ENCODE results near the gene AMFR.

Gene AMFR

DNA sequence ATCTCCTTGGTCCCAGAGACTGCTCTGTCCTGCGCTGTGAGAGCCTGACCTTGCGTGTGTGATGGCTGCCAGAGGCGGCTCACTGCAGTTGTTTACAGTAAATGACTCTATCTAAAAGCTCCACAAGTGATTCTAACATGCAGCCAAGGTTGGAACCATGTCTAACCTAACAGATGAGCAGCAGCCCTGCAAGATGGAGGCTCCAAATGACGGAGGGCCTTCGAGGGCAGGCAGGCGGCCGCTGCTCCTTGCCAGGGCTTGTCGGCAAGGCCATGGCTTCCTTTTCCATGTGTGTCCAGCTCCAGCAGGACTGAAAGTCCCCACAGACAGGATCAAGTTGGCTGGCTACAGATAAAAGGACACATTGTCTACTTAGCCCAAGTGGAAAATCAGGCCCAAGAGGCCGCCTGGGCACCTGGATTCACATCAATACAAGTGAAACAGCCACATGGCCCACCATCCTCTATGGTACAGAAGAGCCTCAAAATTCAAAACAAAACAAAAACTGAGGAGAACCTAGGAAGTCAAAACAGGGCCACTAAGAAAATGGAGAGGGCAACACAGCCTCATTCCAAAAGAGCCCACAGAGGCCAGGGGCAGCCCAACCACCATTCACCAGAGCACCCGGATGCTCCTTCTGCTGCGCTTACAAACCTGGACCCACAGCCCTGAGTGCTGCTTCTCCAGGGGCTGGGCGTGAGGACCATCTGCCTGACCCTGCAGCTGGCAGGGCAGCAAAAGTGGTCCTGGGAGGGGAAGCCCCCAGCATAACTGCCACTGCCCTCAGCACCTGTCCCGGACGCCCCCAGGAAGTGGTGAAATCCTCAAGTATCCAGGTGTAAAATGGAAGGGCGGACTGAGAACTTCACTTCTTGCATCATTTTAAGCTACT, 65.0 kb downstream of the AMFR start:
- DNase-seq, result no peak

DNA sequence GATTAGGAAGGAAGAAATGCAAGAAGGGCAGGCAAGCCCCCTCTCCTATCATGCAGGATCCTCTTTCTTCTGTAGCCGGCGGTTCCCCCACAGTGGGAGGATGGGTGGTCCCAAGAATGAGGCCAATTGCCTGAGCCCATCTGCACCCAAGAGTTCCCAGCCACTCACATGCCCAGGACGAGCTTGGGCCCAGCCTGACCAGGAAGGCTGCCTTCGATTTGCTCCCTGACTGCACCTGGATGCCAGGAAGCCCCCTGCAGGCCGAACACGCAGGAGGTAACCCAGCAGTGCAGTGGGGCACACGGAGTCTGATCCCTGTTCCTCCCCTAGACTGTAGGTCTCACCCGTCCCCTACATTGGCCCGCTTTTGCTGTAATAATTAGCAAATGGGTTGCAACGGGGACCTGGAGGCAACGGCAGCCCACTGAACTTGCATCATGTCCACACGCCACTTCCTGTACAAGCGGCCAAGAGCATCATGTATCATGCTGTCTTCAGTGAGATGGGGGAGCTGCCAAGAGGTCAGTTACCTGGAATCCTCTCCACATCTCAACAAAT, 67.5 kb downstream of the AMFR start:
- no peak for DNase-seq

DNA sequence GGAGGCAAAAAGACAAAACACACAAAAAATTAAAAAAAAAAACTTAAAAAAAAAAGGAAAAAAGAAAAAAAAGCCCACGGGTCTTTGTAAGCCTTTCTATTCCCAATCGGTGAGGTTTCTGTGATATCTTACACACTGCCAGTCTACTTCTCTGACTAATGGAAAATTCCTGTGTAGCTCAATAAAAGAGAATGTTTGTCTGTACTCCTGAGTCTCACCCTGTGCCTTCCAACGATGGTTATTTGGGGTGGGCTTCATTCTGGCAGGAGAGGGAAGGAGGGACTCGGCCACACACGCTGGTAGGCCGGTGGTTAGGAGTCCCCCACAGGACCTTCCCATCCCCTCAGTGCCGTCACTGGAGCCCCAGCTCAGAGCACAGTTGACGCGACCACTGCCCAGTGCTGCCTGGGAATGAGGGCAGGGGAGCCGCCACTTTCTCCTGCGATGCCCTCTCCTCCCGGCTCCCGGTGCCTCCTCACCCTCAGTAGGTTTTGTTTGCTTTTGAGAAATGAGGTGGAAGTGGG, 68.0 kb downstream of the AMFR start:
- no peak for DNase-seq

DNA sequence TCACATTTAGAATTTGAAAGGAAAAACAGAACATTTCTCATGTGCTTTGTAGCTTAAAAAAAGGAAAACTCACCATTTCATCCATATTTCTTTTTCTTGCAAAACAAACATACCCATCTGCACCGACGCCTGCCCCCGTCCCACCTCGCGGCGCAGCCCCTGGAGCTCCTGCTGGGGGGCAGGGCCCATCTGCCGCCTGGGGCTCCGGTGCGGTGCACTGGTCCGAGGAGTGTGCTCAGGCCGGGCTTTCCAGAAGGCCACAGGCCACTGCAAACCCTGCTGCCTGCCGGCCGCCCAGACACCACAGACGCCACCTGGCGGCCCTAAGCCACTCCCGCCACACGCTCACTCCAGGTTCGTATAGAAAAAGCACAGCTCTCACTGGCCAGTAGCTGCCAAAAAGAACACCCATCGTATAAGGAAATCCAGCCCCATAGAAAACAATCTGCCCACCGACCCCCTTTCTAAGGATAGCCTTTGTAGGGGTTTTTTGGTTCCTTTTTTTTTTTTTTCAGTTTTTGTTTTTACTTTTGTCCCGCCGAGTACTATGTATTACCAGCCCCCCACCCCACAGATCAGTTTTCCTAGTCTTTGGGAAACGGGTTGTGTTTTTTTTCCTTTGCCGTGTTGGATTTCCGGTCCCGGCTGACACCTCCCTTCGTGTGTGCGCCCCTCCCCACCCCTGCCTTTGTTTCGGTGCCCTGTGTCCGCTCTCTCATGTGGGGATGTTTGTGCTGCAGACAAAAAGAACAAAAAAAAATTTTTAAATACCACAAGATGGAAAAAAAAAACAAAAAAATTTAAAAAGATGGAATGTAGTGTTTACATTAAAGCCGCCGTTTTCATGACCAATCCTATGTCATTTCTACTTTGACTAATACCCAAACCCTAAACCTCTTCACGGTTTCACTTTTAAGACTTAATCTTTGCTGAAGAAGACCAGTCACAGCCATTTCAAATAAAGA, 68.8 kb downstream of the AMFR start:
- DNase-seq, result peak; percentile 51

DNA sequence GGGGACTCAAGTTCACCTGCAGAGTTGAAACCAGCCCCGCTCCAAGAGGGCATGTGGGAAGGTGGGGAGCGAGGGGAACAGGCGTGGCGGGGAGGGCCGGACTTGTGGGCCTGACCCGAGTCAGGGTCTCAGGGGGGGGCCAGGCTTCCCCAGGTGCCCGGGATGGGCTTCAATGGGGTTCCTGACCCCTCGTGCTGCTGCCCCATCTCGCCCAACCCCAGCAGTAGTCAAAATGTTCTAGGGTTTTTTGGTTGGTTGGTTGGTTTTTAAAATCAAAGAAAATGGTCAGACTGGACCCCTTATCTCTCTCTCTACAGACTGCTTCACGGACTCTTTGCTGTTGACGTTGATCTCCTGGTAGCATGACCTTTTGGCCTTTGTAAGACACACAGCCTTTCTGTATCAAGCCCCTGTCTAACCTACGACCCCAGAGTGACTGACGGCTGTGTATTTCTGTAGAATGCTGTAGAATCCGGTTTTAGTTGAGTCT, 69.5 kb downstream of the AMFR start:
- DNase-seq, result no peak

DNA sequence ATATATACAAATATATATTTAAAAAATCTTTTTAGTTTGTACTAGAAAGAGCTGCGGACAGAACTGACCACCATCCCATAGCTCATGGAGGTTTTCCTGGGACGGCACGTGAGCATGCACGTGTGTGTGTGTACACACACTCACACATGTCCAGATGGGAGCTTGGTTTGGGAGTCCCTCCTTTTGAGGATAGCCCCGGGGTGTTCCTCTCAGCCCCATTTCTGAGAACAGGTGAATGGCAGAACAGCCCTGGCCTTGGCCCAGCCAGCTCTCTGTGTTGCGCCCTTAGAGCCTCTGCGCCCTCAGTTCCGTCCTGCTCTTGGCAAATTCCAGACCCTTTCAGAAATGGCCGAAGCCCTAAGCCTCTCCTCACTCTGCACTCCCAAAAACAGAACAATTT, 70.1 kb downstream of the AMFR start:
- DNase-seq, result no peak

DNA sequence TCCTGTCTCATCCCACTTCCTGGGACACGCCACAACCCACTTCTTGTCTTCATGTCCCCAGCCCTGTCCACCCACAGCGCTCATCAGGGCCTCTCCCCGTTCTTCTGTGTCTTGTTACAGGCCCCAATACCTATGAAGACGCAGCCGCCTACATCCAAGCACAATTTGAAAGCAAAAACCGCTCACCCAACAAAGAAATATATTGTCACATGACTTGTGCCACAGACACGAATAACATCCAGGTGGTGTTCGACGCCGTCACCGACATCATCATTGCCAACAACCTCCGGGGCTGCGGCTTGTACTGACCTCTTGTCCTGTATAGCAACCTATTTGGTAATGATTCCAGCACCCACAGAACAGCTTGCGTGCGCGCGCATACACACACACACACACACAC, 70.6 kb downstream of the AMFR start:
- no peak for DNase-seq

DNA sequence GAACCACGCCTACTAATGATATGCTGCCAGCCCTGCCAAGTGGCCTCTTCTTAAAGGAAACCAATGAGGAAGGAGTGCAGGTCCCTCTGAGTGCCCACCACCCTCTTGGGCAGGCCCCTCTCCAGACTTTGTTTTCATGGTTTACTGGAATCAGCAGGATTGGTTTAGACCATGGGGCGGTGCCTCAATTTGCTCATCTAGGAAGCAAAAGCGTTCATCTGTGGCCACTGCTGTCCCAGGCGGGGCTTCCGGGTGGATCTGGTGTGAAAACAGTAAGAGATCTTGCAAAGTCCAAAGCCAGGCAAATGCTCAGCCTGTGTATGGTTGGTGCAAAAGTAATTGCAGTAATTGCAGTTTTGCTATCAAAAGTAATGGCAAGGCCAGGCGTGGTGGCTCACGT, 71.3 kb downstream of the AMFR start:
- no peak for DNase-seq

DNA sequence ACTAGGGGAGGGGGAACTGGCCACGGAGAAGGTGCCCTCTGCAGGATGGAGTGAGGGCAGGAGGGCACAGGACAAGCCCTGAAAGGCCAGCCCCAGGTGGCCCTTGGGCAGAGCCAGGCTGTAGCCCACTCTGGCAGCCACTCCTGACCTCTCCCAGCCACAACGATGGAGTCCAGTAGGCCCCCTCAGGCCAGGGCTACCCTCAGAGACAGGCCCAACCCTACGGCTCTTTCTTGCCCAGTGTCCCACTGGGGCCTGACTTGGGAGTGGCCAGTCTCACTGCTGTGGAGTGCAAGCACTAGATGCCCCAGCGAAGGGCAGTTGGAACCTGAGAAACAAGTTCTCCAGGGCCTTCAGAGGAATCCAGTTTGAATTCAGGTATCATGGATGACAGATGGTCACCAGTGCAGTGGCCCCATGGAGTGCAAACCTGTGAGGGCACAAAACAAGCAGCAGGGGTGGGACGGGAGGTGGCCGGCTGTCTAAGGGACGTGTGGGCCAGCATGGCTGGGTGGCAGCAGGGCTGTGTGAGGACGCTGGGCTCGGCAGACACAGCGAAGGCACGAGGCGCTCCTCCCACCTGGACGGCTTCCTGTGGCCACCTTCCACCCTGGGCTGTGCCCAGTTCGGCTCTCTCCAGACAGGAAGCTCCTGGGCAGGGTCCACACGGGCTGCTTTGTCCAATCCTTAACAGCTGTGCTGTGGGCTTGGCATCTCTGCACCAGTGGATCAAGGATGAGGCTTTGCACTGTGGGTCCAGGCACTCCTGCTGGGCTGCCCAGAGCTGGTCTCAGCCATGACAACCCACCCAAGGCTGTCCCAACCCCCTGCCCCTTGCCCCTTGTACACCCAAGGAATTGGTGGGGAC, 72.1 kb downstream of the AMFR start:
- no peak for DNase-seq

DNA sequence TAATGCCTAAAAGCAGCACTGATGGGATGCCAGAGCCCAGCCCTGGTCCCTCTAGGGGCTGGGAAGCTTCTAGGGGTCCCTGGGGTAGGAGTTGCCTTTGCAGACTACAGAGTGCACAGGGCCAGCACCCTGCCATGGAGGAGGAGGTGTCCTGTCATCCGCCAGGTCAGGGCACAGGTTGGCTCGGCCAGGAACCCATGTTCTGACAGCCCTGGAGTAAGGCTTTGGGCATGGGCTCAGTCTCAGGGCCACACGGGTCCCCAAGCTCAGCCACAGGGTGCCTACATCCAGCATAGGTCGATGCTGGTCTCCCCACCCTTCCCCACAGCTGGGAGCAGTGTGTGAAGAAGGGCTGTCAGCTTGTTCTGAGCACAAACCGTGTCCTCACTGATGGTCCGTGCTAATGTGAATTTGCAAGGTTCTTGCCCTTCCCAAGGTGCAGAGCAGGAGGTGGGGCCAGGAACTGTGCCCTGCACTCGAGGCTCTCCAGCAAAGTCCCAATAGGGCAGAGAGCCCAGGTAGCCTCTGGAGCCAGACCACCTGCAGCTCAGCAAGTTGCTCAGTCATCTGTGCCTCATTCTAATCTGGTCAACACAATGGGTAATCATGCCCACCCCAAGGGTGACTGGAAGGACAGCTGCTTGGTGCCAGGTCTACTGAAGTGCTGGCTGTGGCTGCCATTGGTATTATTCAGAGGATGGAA, 72.8 kb downstream of the AMFR start:
- DNase-seq, result no peak

DNA sequence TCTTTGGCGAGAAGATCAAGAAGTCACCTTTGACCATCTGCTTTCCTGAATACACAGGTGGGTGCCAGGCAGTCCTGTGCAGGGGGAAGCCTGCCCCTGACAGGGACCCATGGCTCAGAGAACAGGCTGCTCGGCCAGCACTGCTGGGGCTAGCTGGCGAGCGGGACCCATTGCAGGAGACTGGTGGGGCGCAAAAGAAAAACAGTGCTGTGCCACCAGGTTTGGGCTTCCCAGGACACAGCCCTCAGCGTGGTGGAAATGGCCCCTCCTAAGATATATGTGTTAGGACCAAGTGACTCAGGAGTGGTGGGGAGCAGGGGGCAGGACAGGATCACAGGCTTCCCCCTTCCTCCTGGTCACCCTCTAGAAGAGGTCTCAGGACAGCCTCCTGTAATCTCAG, 73.9 kb downstream of the AMFR start:
- DNase-seq, result no peak

DNA sequence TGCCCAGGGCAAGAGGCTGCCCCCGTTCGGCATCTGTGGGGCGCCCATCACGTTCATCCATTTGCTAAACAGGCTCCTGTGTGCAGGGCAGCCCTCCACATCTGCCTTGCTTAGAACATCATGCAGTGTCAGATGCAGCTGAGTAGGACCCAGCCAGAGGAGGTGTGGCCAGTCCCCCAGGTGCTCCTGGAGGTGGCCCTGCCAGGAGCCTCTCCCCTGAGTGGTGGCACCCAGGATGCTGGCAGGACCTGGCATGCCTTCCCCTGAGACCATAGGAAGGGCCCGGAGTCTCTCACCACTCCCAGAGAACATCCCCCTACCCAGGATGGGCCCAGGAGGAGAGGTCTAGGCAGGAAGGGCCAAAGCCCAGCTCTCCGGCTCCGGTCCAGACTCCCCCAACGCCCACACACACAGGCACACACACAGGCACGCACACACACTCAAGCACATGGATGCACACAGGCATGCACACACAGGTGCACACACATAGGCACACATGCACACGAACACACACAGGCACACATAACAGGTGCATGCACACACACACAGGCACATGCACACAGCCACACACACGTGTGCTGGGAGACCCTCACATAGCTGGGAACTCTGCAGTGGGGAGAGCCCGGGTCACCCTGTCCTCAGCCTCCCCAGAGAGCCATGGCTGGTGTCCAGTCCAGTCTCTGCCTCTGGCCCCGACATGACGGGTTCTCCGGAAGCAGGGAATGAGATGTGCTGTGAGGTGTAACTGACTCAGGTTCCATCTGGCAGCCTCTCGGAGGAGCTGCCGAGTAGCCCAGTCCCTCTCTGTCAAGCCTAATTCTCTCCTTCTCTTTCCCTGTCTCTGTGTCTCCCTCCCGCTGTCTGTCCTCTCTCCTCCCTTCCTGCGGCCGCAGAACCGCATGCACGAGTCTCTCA, 74.6 kb downstream of the AMFR start:
- no peak for DNase-seq

DNA sequence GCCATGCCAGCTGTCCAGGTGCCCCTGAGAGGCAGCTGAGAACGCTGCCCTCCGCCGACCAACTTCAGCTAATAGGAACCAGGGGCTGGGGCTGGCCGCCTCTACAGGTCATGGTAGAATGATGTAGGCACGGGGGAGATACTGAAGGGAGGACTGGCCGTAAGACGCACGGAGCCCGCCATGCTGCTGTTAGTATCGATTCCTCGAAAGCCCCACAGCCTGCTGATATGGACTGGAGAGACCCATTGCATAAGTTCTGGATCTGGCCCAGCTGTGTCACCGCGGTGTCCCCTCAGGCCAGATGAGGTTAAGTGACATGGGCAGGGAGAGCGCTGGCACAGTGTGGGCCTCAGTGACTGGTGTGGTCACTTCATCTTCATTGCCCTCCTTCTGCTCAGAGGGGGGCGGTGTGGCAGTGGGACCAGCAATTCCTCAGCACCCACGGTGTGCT, 75.6 kb downstream of the AMFR start:
- DNase-seq, result no peak

DNA sequence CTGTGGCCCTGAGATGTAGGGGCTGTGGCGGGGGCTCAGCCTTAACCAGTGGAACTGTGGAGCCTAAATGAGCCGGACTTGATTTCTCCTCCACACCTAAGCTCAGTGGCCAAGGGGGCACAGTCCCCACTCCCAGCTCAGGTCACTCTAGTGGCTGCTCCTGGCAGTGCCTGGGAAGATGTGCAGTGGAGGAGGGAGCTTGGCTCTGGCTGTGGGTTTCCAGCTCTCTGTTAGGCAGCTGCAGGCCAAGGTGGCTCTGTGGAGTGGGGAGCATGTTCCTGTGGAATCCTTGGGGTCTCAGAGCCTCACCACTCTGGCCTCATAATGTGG, 76.3 kb downstream of the AMFR start:
- no peak for DNase-seq

DNA sequence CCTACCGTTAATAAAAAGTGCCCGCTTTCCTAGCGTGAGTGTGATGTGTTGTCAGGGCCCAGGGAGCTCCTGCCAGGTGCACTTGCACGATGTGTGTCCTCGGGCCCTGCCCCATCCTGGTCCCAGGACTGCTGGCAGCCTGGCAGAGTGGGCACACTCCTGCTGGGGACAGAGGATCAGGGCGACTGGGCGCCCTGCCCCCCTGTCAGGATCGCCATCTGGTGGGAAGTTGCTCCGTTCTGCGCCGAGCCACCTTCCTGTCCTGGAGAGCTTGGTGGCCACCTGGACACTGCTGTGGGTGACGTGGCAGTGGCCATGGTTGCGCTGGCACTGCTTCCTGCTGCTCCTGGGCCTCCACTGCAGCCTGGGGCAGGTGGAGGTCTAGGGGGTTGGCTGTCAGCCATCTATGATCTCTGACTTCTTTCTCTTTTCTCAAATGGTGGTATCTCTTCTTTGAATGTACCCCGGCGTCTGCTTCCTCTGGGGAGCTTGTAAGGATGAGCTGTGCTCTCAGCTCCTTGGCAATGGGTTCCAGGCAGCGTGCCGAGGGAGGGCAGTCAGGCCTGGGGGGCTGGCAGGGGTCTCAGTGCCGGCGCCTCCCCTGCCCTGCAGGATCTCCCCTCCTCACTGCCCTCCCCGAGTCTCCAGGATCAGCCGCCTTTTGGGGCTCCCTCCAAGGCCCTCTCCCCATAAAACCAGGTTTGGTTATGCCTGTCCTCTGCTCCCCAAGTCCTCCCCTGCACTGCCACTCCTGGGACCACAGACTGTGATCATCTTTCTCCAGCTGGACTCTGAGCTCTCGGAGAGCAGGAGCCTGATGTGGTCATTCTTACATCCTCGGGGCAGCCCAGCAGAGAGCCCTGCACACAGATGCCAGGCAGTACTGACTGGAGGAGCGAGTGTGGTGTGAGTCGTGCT, 76.9 kb downstream of the AMFR start:
- no peak for DNase-seq

DNA sequence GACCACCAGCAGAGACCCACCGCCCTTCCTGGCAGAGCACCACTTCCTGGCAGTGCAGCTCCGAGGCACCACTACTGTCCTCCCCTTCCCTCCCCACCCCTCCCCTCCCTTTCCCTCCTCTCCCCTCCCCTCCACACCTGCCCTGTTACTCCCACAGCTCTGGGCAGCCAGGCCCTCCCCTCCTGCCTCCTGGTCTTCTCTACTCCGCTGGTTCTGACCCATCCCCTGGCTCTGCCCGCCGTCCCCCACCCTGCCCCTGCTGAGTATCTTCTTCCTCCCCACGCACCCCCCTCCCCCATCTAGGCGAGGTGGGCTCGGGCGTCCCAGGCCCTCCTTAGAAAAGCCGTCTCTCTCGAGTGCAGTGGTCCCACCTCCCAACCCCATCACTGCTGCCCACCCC, 77.7 kb downstream of the AMFR start:
- no peak for DNase-seq

DNA sequence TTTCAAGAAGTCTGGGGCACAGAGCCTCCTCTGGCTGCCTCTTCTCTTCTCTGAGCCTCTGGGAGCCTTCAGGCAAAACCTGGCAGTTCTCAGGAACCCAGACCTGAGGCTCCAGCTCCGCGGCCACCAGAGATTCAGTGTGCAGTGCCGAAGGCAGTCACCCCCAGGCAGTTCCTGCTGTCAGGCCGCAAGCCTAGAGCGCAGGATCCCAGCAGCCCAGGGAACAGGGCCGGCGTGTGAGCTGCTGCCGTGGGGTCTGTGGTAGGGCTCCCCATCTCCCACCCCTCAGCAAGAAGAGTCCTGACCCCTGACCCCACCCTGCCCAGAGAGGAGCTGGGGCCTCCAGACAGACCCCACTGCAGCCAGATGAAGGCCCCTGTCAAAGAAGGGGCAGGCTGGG, 78.2 kb downstream of the AMFR start:
- no peak for DNase-seq

DNA sequence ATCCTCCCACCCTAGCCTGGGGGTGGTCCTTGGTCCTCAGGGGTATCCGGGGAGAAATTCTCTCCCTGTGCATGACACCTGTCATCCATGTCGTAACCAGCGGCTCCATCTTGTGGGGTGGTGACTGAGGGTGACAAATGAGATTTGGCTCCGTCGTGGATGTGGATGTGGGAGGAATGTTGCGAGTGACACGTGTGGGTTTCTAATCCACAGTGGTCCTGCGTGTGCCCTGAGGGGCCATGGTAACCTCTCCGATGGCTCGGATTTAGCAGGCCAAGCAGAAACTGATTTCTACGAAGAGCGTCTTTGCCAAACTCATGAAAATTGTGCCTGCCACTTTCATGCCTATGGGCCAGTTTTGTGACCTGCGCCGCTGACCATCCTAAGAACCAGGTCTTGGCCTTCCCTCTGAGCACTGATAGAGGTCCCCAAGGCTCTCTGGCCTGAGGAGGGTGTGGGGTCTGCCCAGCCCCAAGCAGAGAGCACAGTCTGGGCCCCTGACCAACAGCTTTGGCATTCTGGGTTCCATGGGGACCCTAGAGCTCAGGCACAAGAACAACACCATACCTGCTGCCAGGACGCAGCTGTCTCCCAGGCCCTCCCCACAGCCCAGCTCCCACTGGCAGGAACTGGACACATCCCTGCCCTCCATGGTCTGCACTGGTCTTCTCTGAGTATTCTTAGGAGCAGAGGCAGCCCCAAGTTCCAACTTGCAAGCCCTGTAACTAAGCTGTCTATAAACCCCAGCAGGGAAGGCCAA, 79.0 kb downstream of the AMFR start:
- no peak for DNase-seq
